GM12878 (cell line): ENCODE results near the gene FGD6. TPM values are rescaled to one million over a fixed set of nuclear protein-coding genes. Genes with fewer than 3 reads are reported as not detected.

Experiments used
- ATAC-seq: fragments of 200-7000 bp; cut with Tn5 transposase; 3 replicates; pipeline ENCODE4 v1.9.1; 2020; ENCODE audit warnings: mild to moderate bottlenecking, moderate library complexity
- BruUV-seq: library from RNA; stranded (reverse); fragments of 400-500 nt; replicated peaks from 2 replicates; lab custom pipeline; 2021; lab: Mats Ljungman, UMichigan
- CTCF ChIA-PET: fragments of 300-600 bp; sonication (Branson Sonifier 250); formaldehyde crosslinking; extraction: SDS; loops from one replicate; lab custom pipeline; 2021; ENCODE audit warnings: inconsistent platforms; lab: Yijun Ruan, JAX
- POLR2A ChIA-PET: fragments of 350-600 bp; formaldehyde crosslinking; extraction: SDS; loops from one replicate; lab custom pipeline; 2021; ENCODE audit warnings: inconsistent platforms; lab: Charles Lee
- RAD21 ChIA-PET: fragments of 300-600 bp; sonication (Branson Sonifier 250); formaldehyde crosslinking; loops from one replicate; lab custom pipeline; 2023; ENCODE audit warnings: antibody characterized with exemption; ENCODE audit not compliant: unreplicated experiment; lab: Charles Lee
- SMC1A ChIA-PET: fragments of 300-600 bp; sonication (Branson Sonifier 250); formaldehyde crosslinking; loops from one replicate; lab custom pipeline; 2023; ENCODE audit not compliant: unreplicated experiment, uncharacterized antibody; lab: Charles Lee
- DNase-seq: peaks from one replicate; pipeline ENCODE4 v3.0.0-alpha.2; 2011; ENCODE audit warnings: low read depth, low spot score
- FAIRE-seq: peaks from 3 replicates; lab custom pipeline; 2011; peaks lifted over from hg19 to GRCh38; lab: Jason Lieb, UNC
- H2AFZ ChIP-seq: 2 replicates; pipeline ENCODE4 v1.6.0; 2011; ENCODE audit warnings: low read depth, low read length, control low read depth; ENCODE audit not compliant: control insufficient read depth
- H3K27ac ChIP-seq: 2 replicates; pipeline ENCODE4 v1.5.1; 2011; ENCODE audit warnings: control low read depth; ENCODE audit not compliant: control insufficient read depth, insufficient read depth
- H3K27me3 ChIP-seq, 2 experiments: replicated peaks in 1 of 2; 2 replicates each; pipeline versions ENCODE4 v1.6.0 to v1.6.1; 2011; ENCODE audit warnings: low read length in 1 of 2; ENCODE audit not compliant: control insufficient read depth in 2 of 2, insufficient read depth in 2 of 2
- H3K36me3 ChIP-seq, 2 experiments: 2 replicates each; pipeline ENCODE4 v1.5.1; 2011; ENCODE audit warnings: low read length in 1 of 2; ENCODE audit not compliant: control insufficient read depth in 2 of 2, insufficient read depth in 2 of 2
- H3K4me1 ChIP-seq: 2 replicates; pipeline ENCODE4 v1.6.1; 2011; ENCODE audit warnings: mild to moderate bottlenecking, low read length, moderate library complexity, mixed read lengths; ENCODE audit not compliant: control insufficient read depth, insufficient read depth
- H3K4me2 ChIP-seq: 2 replicates; pipeline ENCODE4 v1.6.0; 2011; ENCODE audit warnings: control low read depth; ENCODE audit not compliant: control insufficient read depth, insufficient read depth
- H3K4me3 ChIP-seq: fragments of 200-600 bp; sonication (generic); 2 replicates; pipeline ENCODE4 v1.5.1; 2016
- H3K79me2 ChIP-seq: 2 replicates; pipeline ENCODE4 v1.6.0; 2011; ENCODE audit warnings: low read length; ENCODE audit not compliant: control insufficient read depth, insufficient read depth
- H3K9ac ChIP-seq: 2 replicates; pipeline ENCODE4 v1.8.0; 2011; ENCODE audit warnings: low read length, control low read depth, mixed read lengths; ENCODE audit not compliant: control insufficient read depth, insufficient read depth
- H3K9me3 ChIP-seq: replicated peaks from 3 replicates; pipeline ENCODE4 v1.5.1; 2011; ENCODE audit warnings: mild to moderate bottlenecking, low read length; ENCODE audit not compliant: control insufficient read depth, insufficient read depth
- H4K20me1 ChIP-seq: 2 replicates; pipeline ENCODE4 v1.6.0; 2011; ENCODE audit not compliant: control insufficient read depth, insufficient read depth
- ATF2 ChIP-seq: IDR thresholded peaks from 2 replicates; pipeline ENCODE4 v1.6.1; 2012; ENCODE audit warnings: low read length, inconsistent platforms
- BMI1 ChIP-seq: fragments of 450-650 bp; IDR thresholded peaks from 2 replicates; pipeline ENCODE4 v1.6.1; 2016; ENCODE audit warnings: mild to moderate bottlenecking, moderate library complexity, borderline replicate concordance
- CBFB ChIP-seq: IDR thresholded peaks from 2 replicates; pipeline ENCODE4 v1.6.1; 2016; ENCODE audit warnings: antibody characterized with exemption, low read depth
- IKZF1 ChIP-seq: fragments of 450-650 bp; conservative IDR thresholded peaks from 2 replicates; pipeline ENCODE4 v1.6.1; 2017; ENCODE audit warnings: antibody characterized with exemption, mild to moderate bottlenecking
- KDM1A ChIP-seq: fragments of 200-600 bp; sonication (generic); IDR thresholded peaks from 2 replicates; pipeline ENCODE4 v1.6.1; 2016; ENCODE audit warnings: borderline replicate concordance
- NFIC ChIP-seq: IDR thresholded peaks from 2 replicates; pipeline ENCODE4 v1.6.1; 2012; ENCODE audit warnings: low read depth, mild to moderate bottlenecking, inconsistent platforms, low read length, moderate library complexity
- NFYB ChIP-seq: IDR thresholded peaks from 2 replicates; pipeline ENCODE4 v1.6.1; 2011; ENCODE audit warnings: low read depth, mild to moderate bottlenecking, low read length, improper control_type of control experiment, moderate library complexity; ENCODE audit not compliant: insufficient read depth
- RUNX3 ChIP-seq: IDR thresholded peaks from 2 replicates; pipeline ENCODE4 v1.6.1; 2012; ENCODE audit warnings: low read length, inconsistent platforms
- TBL1XR1 ChIP-seq: IDR thresholded peaks from 2 replicates; pipeline ENCODE4 v1.6.1; 2012; ENCODE audit warnings: low read depth, low read length, improper control_type of control experiment
- WGBS: methylation state at CpG from one replicate; pipeline ENCODE4 v1.1.6; 2016; ENCODE audit warnings: low lambda C conversion rate; ENCODE audit not compliant: insufficient replicate concordance, insufficient coverage; ENCODE audit errors: missing lambda C conversion rate; 5-methylcytosine and 5-hydroxymethylcytosine counted together
- in situ Hi-C: fragments of 300-500 bp; cut with MboI; formaldehyde crosslinking; loops from 9 replicates; pipeline ENCODE4 v1.14.3; 2018; ENCODE audit warnings: mixed read lengths
- intact Hi-C: fragments of 100-400 bp; cut with micrococcal nuclease; formaldehyde crosslinking; loops from one replicate; pipeline ENCODE4 v1.14.2; 2022; ENCODE audit not compliant: unreplicated experiment
- polyA plus RNA-seq, 11 experiments: library from polyadenylated mRNA; depleted of rRNA in 4 of 11; unstranded in 6 of 11; stranded (reverse) in 5 of 11; fragments of >200 nt; fragmentation: Nextera tagmentation in 4 of 11; fragmentation: Illumina TruSeq in 1 of 11; extraction: Ambion mirVana in 4 of 11; extraction: Trizol in 1 of 11; gene quantifications; 1 replicate in 1 of 11; 2 replicates in 10 of 11; pipeline versions ENCODE4 v1.2.1 to v1.2.3, GENCODE V29; 2011 to 2016; ENCODE audit warnings: inconsistent platforms in 2 of 11, missing spikeins in 2 of 11, low read depth in 1 of 11
- total RNA-seq, 4 experiments: library from RNA; depleted of rRNA in 3 of 4; stranded (reverse); fragments of >200 nt in 3 of 4; fragmentation: Illumina TruSeq in 1 of 4; extraction: Trizol in 1 of 4; gene quantifications; 2 replicates each; pipeline versions ENCODE4 v1.2.1 to v1.2.3, GENCODE V29; 2013 to 2021
- TF ChIP-seq, protein P1 (sequence below): IDR thresholded peaks from 2 replicates; pipeline ENCODE4 v1.6.1; 2011; ENCODE audit warnings: low read depth, mild to moderate bottlenecking, low read length, moderate library complexity, borderline replicate concordance; ENCODE audit errors: extremely low read depth
- TF ChIP-seq, protein P2 (sequence below): fragments of 450-650 bp; IDR thresholded peaks from 2 replicates; pipeline ENCODE4 v1.6.1; 2017; ENCODE audit warnings: borderline replicate concordance

FGD6 gene
- total and polyA plus RNA-seq, 10 of the 15 experiments (the other 5 are each of a cell fraction or from before 2014, with no cell fraction given) = 2.4 to 15.5 (median 8.9) TPM

- Histone ChIP-seq H3K9ac (no peak overlapping the region; the same call in 1 of the 2 replicates), H3K9me3 (no peaks in the 10 kb centered on the region), H4K20me1 (no peaks in the 10 kb centered on the region), H3K79me2 (peaks cover 55% of the 10 kb centered on the region), H3K4me1 (no peaks in the 10 kb centered on the region), H3K36me3 (no peaks in the 10 kb centered on the region), H3K27me3 (no peaks in the 10 kb centered on the region), H2AFZ (no peak overlapping the region; the same call in 1 of the 2 replicates), H3K27ac (peak overlapping the region; percentile 61; the same call in 1 of the 2 replicates), H3K4me2 (peak overlapping the region; percentile 68), H3K4me3 (peak overlapping the region; percentile 84)
- POLR2A ChIA-PET = interaction anchor here (0.6 to 3.5 kb wide), 5 partner anchors 16 to 904 kb away, joined by 3 to 21 read pairs (median 7); no protein-coding TSS in a partner anchor
- SMC1A ChIA-PET = interaction anchor here (0.6 to 3.8 kb wide), 9 partner anchors 10 to 505 kb away, joined by 3 to 43 read pairs (median 4); partner anchors contain the start of gene METAP2
- RAD21 ChIA-PET = interaction anchor here (0.6 to 5.1 kb wide), 5 partner anchors 14 to 319 kb away, joined by 3 to 38 read pairs (median 16); no protein-coding TSS in a partner anchor
- no TSS peak for BruUV-seq
- 0% methylated on average over 1 of the region's 1 CpG for WGBS
- ATAC-seq (no peak), DNase-seq (no peak), FAIRE-seq (no peak)
- TF ChIP-seq KDM1A (no peak), BMI1 (peak; percentile 33; the same call in 1 of the 2 replicates), RUNX3 (no peak), NFIC (no peak), IKZF1 (no peak), ATF2 (no peak), TBL1XR1 (no peak), NFYB (peak; percentile 82), CBFB (no peak)
- TF ChIP-seq, protein P1, sequence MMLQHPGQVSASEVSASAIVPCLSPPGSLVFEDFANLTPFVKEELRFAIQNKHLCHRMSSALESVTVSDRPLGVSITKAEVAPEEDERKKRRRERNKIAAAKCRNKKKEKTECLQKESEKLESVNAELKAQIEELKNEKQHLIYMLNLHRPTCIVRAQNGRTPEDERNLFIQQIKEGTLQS = no peak
- TF ChIP-seq, protein P2, sequence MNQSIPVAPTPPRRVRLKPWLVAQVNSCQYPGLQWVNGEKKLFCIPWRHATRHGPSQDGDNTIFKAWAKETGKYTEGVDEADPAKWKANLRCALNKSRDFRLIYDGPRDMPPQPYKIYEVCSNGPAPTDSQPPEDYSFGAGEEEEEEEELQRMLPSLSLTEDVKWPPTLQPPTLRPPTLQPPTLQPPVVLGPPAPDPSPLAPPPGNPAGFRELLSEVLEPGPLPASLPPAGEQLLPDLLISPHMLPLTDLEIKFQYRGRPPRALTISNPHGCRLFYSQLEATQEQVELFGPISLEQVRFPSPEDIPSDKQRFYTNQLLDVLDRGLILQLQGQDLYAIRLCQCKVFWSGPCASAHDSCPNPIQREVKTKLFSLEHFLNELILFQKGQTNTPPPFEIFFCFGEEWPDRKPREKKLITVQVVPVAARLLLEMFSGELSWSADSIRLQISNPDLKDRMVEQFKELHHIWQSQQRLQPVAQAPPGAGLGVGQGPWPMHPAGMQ = no peak
- intact Hi-C loops = loop anchor here (2.0 to 5.0 kb wide), 3 partner anchors 15 to 259 kb away; partner anchors contain the start of genes METAP2 and NR2C1
- in situ Hi-C loops = no loop called here
- CTCF ChIA-PET = interaction anchor here (0.6 to 4.4 kb wide), 5 partner anchors 9 to 814 kb away, joined by 3 to 46 read pairs (median 4); no protein-coding TSS in a partner anchor
Measured at GRCh38 chr12:95215949-95216348, 1.3 kb downstream of the FGD6 start.
